IMR-90 (cell line): ENCODE measurements around the gene MAP3K9. TPM values are rescaled to one million over a fixed set of nuclear protein-coding genes. Genes with fewer than 3 reads are reported as not detected.

Experiments used
- ATAC-seq: fragments of 200-7000 bp; cut with Tn5 transposase; 2 replicates; pipeline ENCODE4 v1.9.1; 2020; ENCODE audit warnings: low read depth, mild to moderate bottlenecking, moderate library complexity
- BruUV-seq: library from RNA; stranded (reverse); fragments of 400-500 nt; replicated peaks from 2 replicates; lab custom pipeline; 2021; lab: Mats Ljungman, UMichigan
- CTCF ChIA-PET: fragments of 300-600 bp; formaldehyde crosslinking; extraction: SDS; loops from one replicate; lab custom pipeline; 2021; ENCODE audit warnings: antibody characterized with exemption; lab: Yijun Ruan, JAX
- POLR2A ChIA-PET: fragments of 300-600 bp; sonication (Branson Sonifier 250); formaldehyde crosslinking; loops from one replicate; lab custom pipeline; 2022; ENCODE audit warnings: antibody characterized with exemption; ENCODE audit not compliant: unreplicated experiment; lab: Charles Lee
- DNase-seq: peaks from one replicate; pipeline ENCODE4 v3.0.0; 2013
- H2AFZ ChIP-seq: replicated peaks from 2 replicates; pipeline ENCODE3; 2013; ENCODE audit warnings: low read length, mild to moderate bottlenecking; ENCODE audit not compliant: poor library complexity
- H2AK5ac ChIP-seq: 2 replicates; pipeline ENCODE4 v1.6.1; 2013; ENCODE audit warnings: low read depth, low read length, inconsistent platforms
- H2AK9ac ChIP-seq: replicated peaks from 2 replicates; pipeline ENCODE3; 2013; ENCODE audit warnings: mild to moderate bottlenecking, low read depth, low read length, moderate library complexity; ENCODE audit not compliant: poor library complexity
- H2BK120ac ChIP-seq: 2 replicates; pipeline ENCODE4 v1.6.1; 2013; ENCODE audit warnings: low read depth, low read length, inconsistent platforms
- H2BK15ac ChIP-seq: 3 replicates; pipeline ENCODE4 v1.6.1; 2013; ENCODE audit warnings: low read depth, low read length, inconsistent platforms
- H2BK20ac ChIP-seq: 2 replicates; pipeline ENCODE4 v1.6.1; 2013; ENCODE audit warnings: low read depth, mild to moderate bottlenecking, inconsistent platforms, low read length, moderate library complexity
- H2BK5ac ChIP-seq: 2 replicates; pipeline ENCODE4 v1.6.1; 2013; ENCODE audit warnings: mild to moderate bottlenecking, low read depth, low read length, inconsistent platforms; ENCODE audit not compliant: poor library complexity, severe bottlenecking
- H3K14ac ChIP-seq: replicated peaks from 2 replicates; pipeline ENCODE4 v1.6.1; 2013; ENCODE audit warnings: low read depth, low read length, inconsistent platforms
- H3K18ac ChIP-seq: 2 replicates; pipeline ENCODE4 v1.6.1; 2013; ENCODE audit warnings: low read depth, low read length, control low read depth
- H3K23ac ChIP-seq: 2 replicates; pipeline ENCODE4 v1.6.1; 2013; ENCODE audit warnings: low read depth, low read length, inconsistent platforms
- H3K27ac ChIP-seq: 2 replicates; pipeline ENCODE4 v1.5.1; 2013; ENCODE audit warnings: mild to moderate bottlenecking, control low read depth, low read length; ENCODE audit not compliant: insufficient read depth
- H3K27me3 ChIP-seq: 2 replicates; pipeline ENCODE4 v1.6.1; 2013; ENCODE audit warnings: low read length; ENCODE audit not compliant: control insufficient read depth, insufficient read depth
- H3K36me3 ChIP-seq: 2 replicates; pipeline ENCODE4 v1.6.1; 2013; ENCODE audit warnings: low read length, mixed read lengths; ENCODE audit not compliant: control insufficient read depth, insufficient read depth
- H3K4ac ChIP-seq: 2 replicates; pipeline ENCODE4 v1.6.1; 2013; ENCODE audit warnings: low read depth, low read length, inconsistent platforms
- H3K4me1 ChIP-seq: 2 replicates; pipeline ENCODE4 v1.6.1; 2013; ENCODE audit warnings: low read length, mixed read lengths; ENCODE audit not compliant: control insufficient read depth, insufficient read depth
- H3K4me2 ChIP-seq: 2 replicates; pipeline ENCODE4 v1.6.1; 2013; ENCODE audit warnings: low read depth, mild to moderate bottlenecking, control low read depth, low read length, moderate library complexity
- H3K4me3 ChIP-seq: 2 replicates; pipeline ENCODE4 v1.5.1; 2013; ENCODE audit warnings: low read depth, mild to moderate bottlenecking, control low read depth, low read length, moderate library complexity; ENCODE audit not compliant: insufficient read depth
- H3K56ac ChIP-seq: 2 replicates; pipeline ENCODE4 v1.6.1; 2013; ENCODE audit warnings: low read length, inconsistent platforms; ENCODE audit not compliant: insufficient read depth; ENCODE audit errors: extremely low read depth
- H3K79me1 ChIP-seq, 2 experiments: 2 replicates each; pipeline ENCODE4 v1.6.1; 2013; ENCODE audit warnings: low read length in 2 of 2, inconsistent platforms in 1 of 2, low read depth in 1 of 2
- H3K9ac ChIP-seq: 2 replicates; pipeline ENCODE4 v1.6.1; 2013; ENCODE audit warnings: low read depth, low read length, control low read depth
- H3K9me1 ChIP-seq: 2 replicates; pipeline ENCODE4 v1.6.1; 2013; ENCODE audit warnings: low read length, inconsistent platforms; ENCODE audit not compliant: insufficient read depth
- H3K9me3 ChIP-seq: 2 replicates; pipeline ENCODE4 v1.6.1; 2013; ENCODE audit warnings: low read length; ENCODE audit not compliant: control insufficient read depth, insufficient read depth
- H4K20me1 ChIP-seq: 2 replicates; pipeline ENCODE4 v1.6.1; 2013; ENCODE audit warnings: low read length, inconsistent platforms; ENCODE audit not compliant: insufficient read depth
- H4K5ac ChIP-seq: 2 replicates; pipeline ENCODE4 v1.6.1; 2013; ENCODE audit warnings: mild to moderate bottlenecking, low read depth, low read length, control low read depth
- H4K8ac ChIP-seq, 2 experiments: 2 replicates each; pipeline ENCODE4 v1.6.1; 2013; ENCODE audit warnings: low read depth in 2 of 2, low read length in 2 of 2, control low read depth in 1 of 2, inconsistent platforms in 1 of 2
- H4K91ac ChIP-seq: 2 replicates; pipeline ENCODE4 v1.6.1; 2013; ENCODE audit warnings: low read depth, low read length, inconsistent platforms; ENCODE audit not compliant: insufficient read depth
- BHLHE40 ChIP-seq: fragments of 150-350 bp; IDR thresholded peaks from 2 replicates; pipeline ENCODE4 v1.6.1; 2016; ENCODE audit warnings: mild to moderate bottlenecking, low read depth, low read length
- CHD1 ChIP-seq: IDR thresholded peaks from 2 replicates; pipeline ENCODE4 v1.6.1; 2012; ENCODE audit warnings: low read depth, low read length, improper control_type of control experiment
- FOS ChIP-seq: fragments of 150-350 bp; IDR thresholded peaks from 2 replicates; pipeline ENCODE4 v1.6.1; 2016; ENCODE audit warnings: low read depth, low read length
- MAFK ChIP-seq: IDR thresholded peaks from 2 replicates; pipeline ENCODE4 v1.6.1; 2012; ENCODE audit warnings: low read depth, low read length, improper control_type of control experiment
- MAZ ChIP-seq: IDR thresholded peaks from 2 replicates; pipeline ENCODE4 v1.6.1; 2012; ENCODE audit warnings: low read depth, mild to moderate bottlenecking, low read length, improper control_type of control experiment, moderate library complexity, borderline replicate concordance
- MXI1 ChIP-seq: IDR thresholded peaks from 2 replicates; pipeline ENCODE4 v1.6.1; 2012; ENCODE audit warnings: low read depth, mild to moderate bottlenecking, low read length, moderate library complexity, borderline replicate concordance
- RAD21 ChIP-seq: IDR thresholded peaks from 2 replicates; pipeline ENCODE4 v1.6.1; 2012; ENCODE audit warnings: low read length, improper control_type of control experiment
- RCOR1 ChIP-seq: IDR thresholded peaks from 2 replicates; pipeline ENCODE4 v1.6.1; 2012; ENCODE audit warnings: mild to moderate bottlenecking, low read length, improper control_type of control experiment; ENCODE audit not compliant: insufficient replicate concordance
- SMC3 ChIP-seq: fragments of 150-350 bp; IDR thresholded peaks from 2 replicates; pipeline ENCODE4 v1.6.1; 2016; ENCODE audit warnings: low read depth, mild to moderate bottlenecking, antibody characterized with exemption, low read length, moderate library complexity
- WGBS, 2 experiments: methylation state at CpG; one replicate each; pipeline versions ENCODE4 v1.1.5 to v1.1.7; 2013; ENCODE audit warnings: missing lambda C conversion rate in 2 of 2; ENCODE audit not compliant: insufficient read length in 1 of 2; ENCODE audit errors: extremely low coverage in 2 of 2; 5-methylcytosine and 5-hydroxymethylcytosine counted together
- dilution Hi-C: fragments of 300-500 bp; cut with HindIII; formaldehyde crosslinking; loops from one replicate; pipeline ENCODE4 v1.14.3; 2018; ENCODE audit warnings: low sequenced_read_pairs; ENCODE audit not compliant: unreplicated experiment
- in situ Hi-C: fragments of 300-500 bp; cut with MboI; formaldehyde crosslinking; loops from 3 replicates; pipeline ENCODE4 v1.14.3; 2019; ENCODE audit warnings: low sequenced_read_pairs, inconsistent platforms, mixed read lengths
- intact Hi-C: fragments of 100-400 bp; cut with micrococcal nuclease; formaldehyde crosslinking; loops from 2 replicates; pipeline ENCODE4 v1.10.0; 2022
- polyA plus RNA-seq, 3 experiments: library from polyadenylated mRNA; depleted of rRNA; stranded (reverse); fragments of >200 nt; gene quantifications; 2 replicates each; pipeline ENCODE4 v1.2.3, GENCODE V29; 2012; ENCODE audit warnings: low replicate concordance in 1 of 3
- total RNA-seq: library from RNA; depleted of rRNA; stranded (reverse); fragments of >200 nt; gene quantifications from 2 replicates; pipeline ENCODE4 v1.2.3, GENCODE V29; 2012
- TF ChIP-seq, protein P1 (sequence below): fragments of 150-350 bp; IDR thresholded peaks from 2 replicates; pipeline ENCODE4 v1.6.1; 2016; ENCODE audit warnings: low read depth, mild to moderate bottlenecking, low read length, moderate library complexity, borderline replicate concordance
- TF ChIP-seq, protein P2 (sequence below): conservative IDR thresholded peaks from 2 replicates; pipeline ENCODE4 v1.5.1; 2012; ENCODE audit warnings: mild to moderate bottlenecking, low read depth, low read length, improper control_type of control experiment

The MAP3K9 gene
- total and polyA plus RNA-seq, 2 of the 4 experiments (the other 2 are of a cell fraction) = 0.17 to 0.18 TPM

DNA sequence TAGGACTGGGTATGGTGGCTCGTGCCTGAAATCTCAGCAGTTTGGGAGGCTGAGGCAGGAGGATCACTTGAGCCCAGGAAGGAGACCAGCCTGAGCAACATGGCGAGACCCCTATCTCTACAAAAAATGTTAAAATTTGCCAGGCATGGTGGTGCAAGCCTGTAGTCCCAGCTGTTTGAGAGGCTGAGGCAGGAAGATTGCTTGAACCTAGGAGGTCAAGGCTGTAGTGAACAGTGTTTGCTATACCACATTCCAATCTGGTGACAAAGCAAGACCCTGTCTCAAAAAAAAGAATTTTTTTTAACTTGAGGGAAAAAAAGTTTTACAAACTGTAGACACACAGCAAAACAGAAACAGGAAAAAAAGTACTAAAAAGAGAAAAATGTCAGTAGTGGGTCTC lies 2.3 kb upstream of the MAP3K9 start:
- TF ChIP-seq, protein P1, sequence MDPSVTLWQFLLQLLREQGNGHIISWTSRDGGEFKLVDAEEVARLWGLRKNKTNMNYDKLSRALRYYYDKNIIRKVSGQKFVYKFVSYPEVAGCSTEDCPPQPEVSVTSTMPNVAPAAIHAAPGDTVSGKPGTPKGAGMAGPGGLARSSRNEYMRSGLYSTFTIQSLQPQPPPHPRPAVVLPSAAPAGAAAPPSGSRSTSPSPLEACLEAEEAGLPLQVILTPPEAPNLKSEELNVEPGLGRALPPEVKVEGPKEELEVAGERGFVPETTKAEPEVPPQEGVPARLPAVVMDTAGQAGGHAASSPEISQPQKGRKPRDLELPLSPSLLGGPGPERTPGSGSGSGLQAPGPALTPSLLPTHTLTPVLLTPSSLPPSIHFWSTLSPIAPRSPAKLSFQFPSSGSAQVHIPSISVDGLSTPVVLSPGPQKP = no peak
- TF ChIP-seq, protein P2, sequence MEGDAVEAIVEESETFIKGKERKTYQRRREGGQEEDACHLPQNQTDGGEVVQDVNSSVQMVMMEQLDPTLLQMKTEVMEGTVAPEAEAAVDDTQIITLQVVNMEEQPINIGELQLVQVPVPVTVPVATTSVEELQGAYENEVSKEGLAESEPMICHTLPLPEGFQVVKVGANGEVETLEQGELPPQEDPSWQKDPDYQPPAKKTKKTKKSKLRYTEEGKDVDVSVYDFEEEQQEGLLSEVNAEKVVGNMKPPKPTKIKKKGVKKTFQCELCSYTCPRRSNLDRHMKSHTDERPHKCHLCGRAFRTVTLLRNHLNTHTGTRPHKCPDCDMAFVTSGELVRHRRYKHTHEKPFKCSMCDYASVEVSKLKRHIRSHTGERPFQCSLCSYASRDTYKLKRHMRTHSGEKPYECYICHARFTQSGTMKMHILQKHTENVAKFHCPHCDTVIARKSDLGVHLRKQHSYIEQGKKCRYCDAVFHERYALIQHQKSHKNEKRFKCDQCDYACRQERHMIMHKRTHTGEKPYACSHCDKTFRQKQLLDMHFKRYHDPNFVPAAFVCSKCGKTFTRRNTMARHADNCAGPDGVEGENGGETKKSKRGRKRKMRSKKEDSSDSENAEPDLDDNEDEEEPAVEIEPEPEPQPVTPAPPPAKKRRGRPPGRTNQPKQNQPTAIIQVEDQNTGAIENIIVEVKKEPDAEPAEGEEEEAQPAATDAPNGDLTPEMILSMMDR = no peak
- TF ChIP-seq SMC3 (no peak), MAFK (no peak), MXI1 (no peak), FOS (no peak), RCOR1 (no peak), MAZ (no peak), RAD21 (no peak), CHD1 (no peak), BHLHE40 (no peak)

More for the DNA sequence above, 2.3 kb upstream of the MAP3K9 start:
- H3K23ac ChIP-seq = no peak overlapping the region
- H3K79me1 ChIP-seq = no peaks in the 10 kb centered on the region
- H3K14ac ChIP-seq = no peak overlapping the region
- no peak overlapping the region for H2BK20ac ChIP-seq
- no peak overlapping the region for H3K18ac ChIP-seq
- WGBS, 2 experiments = no CpG with 5 or more reads among the region's 2 CpGs
- no TSS peak for BruUV-seq
- no peak overlapping the region for H3K4me2 ChIP-seq
- no peaks in the 10 kb centered on the region for H3K9me3 ChIP-seq
- H3K4me1 ChIP-seq = no peaks in the 10 kb centered on the region
- H2BK120ac ChIP-seq = no peak overlapping the region
- H2BK15ac ChIP-seq = no peak overlapping the region
- ATAC-seq (no peak), DNase-seq (no peak)
- H3K4me3 ChIP-seq = no peak overlapping the region
- ChIA-PET CTCF (no interaction called here), POLR2A (no interaction called here)
- intact Hi-C loops (loop anchor here (2.0 to 10.0 kb wide), 2 partner anchors 765 to 943 kb away; no protein-coding TSS in a partner anchor), in situ Hi-C loops (no loop called here), dilution Hi-C loops (no loop called here)
- H2AFZ ChIP-seq = no peak overlapping the region
- no peak overlapping the region for H4K8ac ChIP-seq
- no peak overlapping the region for H2AK9ac ChIP-seq
- peaks cover 6% of the 10 kb centered on the region; the same call in 1 of the 2 replicates for H3K9me1 ChIP-seq
- H3K27ac ChIP-seq = no peak overlapping the region
- H2BK5ac ChIP-seq = no peak overlapping the region
- H3K27me3 ChIP-seq = peaks cover 30% of the 10 kb centered on the region
- no peaks in the 10 kb centered on the region for H3K36me3 ChIP-seq
- no peaks in the 10 kb centered on the region; the same call in 1 of the 2 replicates for H4K20me1 ChIP-seq
- no peak overlapping the region for H3K56ac ChIP-seq
- no peak overlapping the region for H4K91ac ChIP-seq
- no peak overlapping the region for H4K5ac ChIP-seq
- H2AK5ac ChIP-seq = no peak overlapping the region
- H3K9ac ChIP-seq = no peak overlapping the region
- H3K4ac ChIP-seq = no peak overlapping the region
